ENCODE data around the gene GALNT10. TPM values are rescaled to one million over a fixed set of nuclear protein-coding genes. Genes with fewer than 3 reads are reported as not detected.

Gene GALNT10
- total RNA-seq, 2 donors from 2014 or later = 21.7 to 27.1 TPM

DNA sequence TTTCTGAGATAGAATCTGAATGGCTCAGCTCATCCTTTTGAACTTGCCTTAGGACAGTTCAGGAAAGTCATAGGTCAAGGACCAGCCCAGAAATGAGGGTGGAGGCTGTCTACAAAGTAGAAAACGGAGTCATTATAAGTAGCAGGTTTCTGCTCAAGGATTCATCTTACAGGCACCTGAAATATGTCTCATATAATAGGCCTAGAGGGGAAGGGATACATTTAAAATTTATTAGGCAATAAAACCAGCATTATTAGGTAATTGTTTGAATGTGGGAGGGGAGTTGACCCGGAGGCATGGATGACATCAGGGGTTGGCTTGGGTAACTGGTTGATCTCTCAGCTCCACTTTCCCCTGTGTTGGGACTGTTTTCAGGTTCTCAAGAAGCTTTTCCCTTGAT lies 11.9 kb upstream of the GALNT10 start:
- H3K4me1 ChIP-seq (replicated peaks) = no peaks in the 10 kb centered on the region
- H3K36me3 ChIP-seq = no peaks in the 10 kb centered on the region
- TF ChIP-seq POLR2AphosphoS5 (IDR thresholded peaks at IDR 0.05) = peak; percentile 35
- no peak for TF ChIP-seq POLR2A (IDR thresholded peaks at IDR 0.05)
- H3K9me3 ChIP-seq = no peaks in the 10 kb centered on the region
- WGBS = 18% methylated on average over 2 of the region's 2 CpGs
- no peaks in the 10 kb centered on the region for H3K27me3 ChIP-seq (replicated peaks; ENCODE audit: insufficient read depth)
- intact Hi-C loops (cut with DNase I) = no loop called here
- H3K27ac ChIP-seq = no peak overlapping the region
- peak; percentile 44 for DNase-seq (ENCODE audit: low spot score)
- no peak overlapping the region for H3K4me3 ChIP-seq

DNA sequence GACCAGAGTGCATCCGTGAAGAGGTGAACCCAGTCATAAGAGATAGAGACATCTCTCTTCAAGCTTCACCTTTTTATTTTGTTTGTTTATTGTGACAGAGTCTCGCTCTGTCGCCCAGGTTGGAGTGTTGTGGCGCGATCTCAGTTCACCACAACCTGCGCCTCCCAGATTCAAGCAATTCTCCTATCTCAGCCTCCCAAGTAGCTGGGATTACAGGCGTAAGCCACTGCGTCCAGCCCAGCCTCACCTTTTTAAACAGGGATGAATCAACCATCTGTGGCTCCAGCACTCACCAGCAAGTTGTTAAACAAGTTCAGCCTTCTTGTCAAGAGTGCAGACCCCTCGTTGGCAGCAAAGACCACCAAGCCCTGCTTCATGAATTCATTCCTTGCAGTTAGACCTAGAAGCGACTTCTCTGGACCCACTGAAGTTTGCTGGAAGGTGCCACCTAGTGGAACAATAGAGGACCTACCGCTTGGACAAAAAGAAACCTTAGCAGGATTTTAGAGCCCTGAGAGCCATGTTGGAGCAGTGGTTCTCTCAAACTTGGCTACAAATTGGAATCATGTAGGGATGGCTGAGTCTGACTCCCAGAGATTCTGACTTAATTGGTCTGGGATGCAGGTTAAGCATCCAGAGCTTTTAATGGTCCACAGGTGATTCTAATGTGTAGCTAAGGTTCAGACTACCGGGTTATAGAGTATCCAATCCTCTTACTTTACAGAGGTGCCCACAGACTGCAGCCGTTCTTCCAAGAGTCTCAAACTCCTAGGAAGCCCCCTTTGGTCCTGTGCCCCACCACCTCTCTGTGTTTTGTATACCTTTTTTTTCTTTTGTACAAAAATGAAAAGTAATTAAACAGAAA lies 10.5 kb upstream of the GALNT10 start:
- 65% methylated on average over 13 of the region's 13 CpGs for WGBS
- Histone ChIP-seq H3K4me3 (no peak overlapping the region), H3K4me1 (replicated peaks) (no peaks in the 10 kb centered on the region), H3K27me3 (replicated peaks; ENCODE audit: insufficient read depth) (no peaks in the 10 kb centered on the region), H3K9me3 (no peaks in the 10 kb centered on the region), H3K27ac (no peak overlapping the region), H3K36me3 (no peaks in the 10 kb centered on the region)
- peak; percentile 48 for DNase-seq (ENCODE audit: low spot score)
- TF ChIP-seq POLR2AphosphoS5 (IDR thresholded peaks at IDR 0.05) = no peak
- TF ChIP-seq, protein P1, sequence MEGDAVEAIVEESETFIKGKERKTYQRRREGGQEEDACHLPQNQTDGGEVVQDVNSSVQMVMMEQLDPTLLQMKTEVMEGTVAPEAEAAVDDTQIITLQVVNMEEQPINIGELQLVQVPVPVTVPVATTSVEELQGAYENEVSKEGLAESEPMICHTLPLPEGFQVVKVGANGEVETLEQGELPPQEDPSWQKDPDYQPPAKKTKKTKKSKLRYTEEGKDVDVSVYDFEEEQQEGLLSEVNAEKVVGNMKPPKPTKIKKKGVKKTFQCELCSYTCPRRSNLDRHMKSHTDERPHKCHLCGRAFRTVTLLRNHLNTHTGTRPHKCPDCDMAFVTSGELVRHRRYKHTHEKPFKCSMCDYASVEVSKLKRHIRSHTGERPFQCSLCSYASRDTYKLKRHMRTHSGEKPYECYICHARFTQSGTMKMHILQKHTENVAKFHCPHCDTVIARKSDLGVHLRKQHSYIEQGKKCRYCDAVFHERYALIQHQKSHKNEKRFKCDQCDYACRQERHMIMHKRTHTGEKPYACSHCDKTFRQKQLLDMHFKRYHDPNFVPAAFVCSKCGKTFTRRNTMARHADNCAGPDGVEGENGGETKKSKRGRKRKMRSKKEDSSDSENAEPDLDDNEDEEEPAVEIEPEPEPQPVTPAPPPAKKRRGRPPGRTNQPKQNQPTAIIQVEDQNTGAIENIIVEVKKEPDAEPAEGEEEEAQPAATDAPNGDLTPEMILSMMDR (IDR thresholded peaks at IDR 0.05) = peak; percentile 54 to 71 (median 62)
- TF ChIP-seq POLR2A (IDR thresholded peaks at IDR 0.05) = no peak
- intact Hi-C loops (cut with DNase I) = loop anchor here (1.0 to 10.0 kb wide), 3 partner anchors 108 to 225 kb away; no protein-coding TSS in a partner anchor

DNA sequence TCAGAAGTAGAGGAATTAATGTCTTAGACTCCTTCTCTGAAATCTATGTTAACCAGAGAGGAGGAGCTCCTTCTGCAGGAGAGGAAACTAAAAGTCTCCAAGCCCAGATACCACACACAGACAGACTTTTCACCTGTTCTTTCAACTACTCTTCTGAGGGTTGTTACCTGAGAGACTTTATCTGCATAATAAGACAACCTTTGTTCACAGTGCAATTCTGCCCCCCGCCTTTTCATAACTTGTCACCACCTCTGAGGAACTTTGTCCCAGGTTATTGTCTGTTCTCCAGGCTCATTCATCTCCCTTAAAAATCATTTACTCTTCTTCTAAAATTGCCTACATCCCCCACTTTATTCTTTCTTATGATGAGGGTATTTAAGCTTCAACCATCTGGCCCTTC lies 9.4 kb upstream of the GALNT10 start:
- no peak for DNase-seq (ENCODE audit: low spot score)
- H3K27ac ChIP-seq = no peak overlapping the region
- H3K36me3 ChIP-seq = no peaks in the 10 kb centered on the region
- no peaks in the 10 kb centered on the region for H3K9me3 ChIP-seq
- TF ChIP-seq, protein P1 (IDR thresholded peaks at IDR 0.05) = no peak
- no peak for TF ChIP-seq POLR2A (IDR thresholded peaks at IDR 0.05)
- no peak for TF ChIP-seq POLR2AphosphoS5 (IDR thresholded peaks at IDR 0.05)
- no peaks in the 10 kb centered on the region for H3K27me3 ChIP-seq (replicated peaks; ENCODE audit: insufficient read depth)
- no peak overlapping the region for H3K4me3 ChIP-seq
- intact Hi-C loops (cut with DNase I) = loop anchor here (2.0 to 10.0 kb wide), 2 partner anchors 206 to 224 kb away; no protein-coding TSS in a partner anchor
- H3K4me1 ChIP-seq (replicated peaks) = no peaks in the 10 kb centered on the region
- 97% methylated on average over 1 of the region's 1 CpG for WGBS

DNA sequence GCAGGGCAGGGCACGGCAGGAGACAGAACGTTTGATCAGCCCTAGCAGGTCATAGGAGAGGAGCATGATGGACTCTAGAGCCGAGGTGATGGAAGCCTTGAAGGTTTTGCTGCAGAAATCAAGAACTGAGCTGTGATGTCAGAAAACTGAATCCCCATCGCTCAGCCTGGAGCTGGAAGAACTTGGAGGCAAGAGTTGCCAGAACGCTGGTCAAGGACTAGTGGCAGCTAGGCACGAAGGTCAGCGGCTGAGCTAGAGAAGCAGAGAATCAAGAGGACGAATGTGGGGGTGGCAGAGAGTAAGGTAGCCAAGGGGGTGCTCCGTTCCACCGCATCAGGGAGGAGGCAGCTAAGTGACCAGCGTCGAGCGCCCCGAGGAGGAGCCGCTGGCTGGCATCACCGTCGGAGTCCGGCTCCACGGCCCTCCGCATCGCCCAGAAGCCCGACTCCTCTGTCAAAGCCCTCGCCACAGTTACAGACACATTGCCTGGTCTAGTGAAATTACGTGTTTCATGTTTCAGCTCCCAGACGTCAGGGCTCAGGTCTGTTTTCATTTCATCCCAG lies 1.2 kb upstream of the GALNT10 start:
- no peak for DNase-seq (ENCODE audit: low spot score)
- TF ChIP-seq POLR2AphosphoS5 (IDR thresholded peaks at IDR 0.05) (no peak), POLR2A (IDR thresholded peaks at IDR 0.05) (no peak)
- TF ChIP-seq, protein P1 (IDR thresholded peaks at IDR 0.05) = no peak
- H3K9me3 ChIP-seq = no peaks in the 10 kb centered on the region
- peak overlapping the region; percentile 80 to 83 for H3K4me3 ChIP-seq
- no peaks in the 10 kb centered on the region for H3K36me3 ChIP-seq
- 9% methylated on average over 25 of the region's 25 CpGs for WGBS
- intact Hi-C loops (cut with DNase I) = loop anchor here (10.0 kb wide), 1 partner anchor 215 kb away; no protein-coding TSS in a partner anchor
- H3K27ac ChIP-seq = no peak overlapping the region
- no peaks in the 10 kb centered on the region for H3K4me1 ChIP-seq (replicated peaks)
- no peaks in the 10 kb centered on the region for H3K27me3 ChIP-seq (replicated peaks; ENCODE audit: insufficient read depth)

DNA sequence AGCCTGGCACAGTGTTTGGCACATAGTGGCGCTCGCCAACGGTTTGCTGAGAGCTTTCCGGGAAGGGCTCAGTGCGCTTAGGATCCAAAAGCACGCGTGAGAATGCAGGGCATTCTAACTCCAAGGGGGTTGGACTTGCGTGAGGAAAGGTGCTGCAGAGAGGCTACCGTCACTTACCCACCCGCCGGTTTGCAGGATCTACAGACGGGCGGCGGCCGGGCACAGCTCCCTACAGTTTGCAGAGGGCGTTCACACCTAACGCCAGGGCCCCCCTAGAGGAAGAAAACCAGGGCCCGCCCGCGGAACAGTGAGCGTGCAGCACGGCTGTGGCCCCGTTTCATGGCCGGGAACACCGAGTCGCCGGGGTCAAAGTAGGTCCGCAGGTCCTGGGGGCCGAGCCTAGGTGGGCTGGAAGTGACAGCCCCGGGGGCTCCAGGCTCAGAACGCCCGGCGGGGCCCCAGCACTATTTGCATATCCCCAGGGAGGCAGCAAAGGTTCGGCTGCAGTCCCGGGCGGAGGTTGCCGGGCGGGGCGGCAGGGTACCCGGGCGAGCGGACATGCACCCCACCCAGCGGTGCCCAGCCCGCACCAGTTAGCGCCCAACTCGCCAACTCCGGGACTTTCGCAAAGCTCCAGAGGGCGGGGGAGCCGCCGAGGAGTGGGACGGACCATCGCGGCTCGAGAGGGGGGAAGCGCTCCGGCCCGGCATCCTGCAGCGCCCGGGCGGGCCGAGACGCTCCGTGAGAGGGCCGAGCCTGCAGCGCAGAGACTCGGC lies 526 bp upstream of the GALNT10 start:
- TF ChIP-seq POLR2AphosphoS5 (IDR thresholded peaks at IDR 0.05) (no peak), POLR2A (IDR thresholded peaks at IDR 0.05) (peak; percentile 15)
- TF ChIP-seq, protein P1 (IDR thresholded peaks at IDR 0.05) = peak in 1 of 4 experiments; percentile 23
- Histone ChIP-seq H3K36me3 (no peaks in the 10 kb centered on the region), H3K9me3 (no peaks in the 10 kb centered on the region), H3K27me3 (replicated peaks; ENCODE audit: insufficient read depth) (no peaks in the 10 kb centered on the region), H3K4me1 (replicated peaks) (no peaks in the 10 kb centered on the region), H3K27ac (peak overlapping the region; percentile 62 to 64), H3K4me3 (peak overlapping the region; percentile 80 to 83)
- peak; percentile 68 for DNase-seq (ENCODE audit: low spot score)
- WGBS = under 1% methylated on average over 60 of the region's 67 CpGs
- intact Hi-C loops (cut with DNase I) = loop anchor here (2.0 to 10.0 kb wide), 2 partner anchors 179 to 215 kb away; no protein-coding TSS in a partner anchor
